ENCODE data around the gene TSFM.

Gene TSFM

DNA sequence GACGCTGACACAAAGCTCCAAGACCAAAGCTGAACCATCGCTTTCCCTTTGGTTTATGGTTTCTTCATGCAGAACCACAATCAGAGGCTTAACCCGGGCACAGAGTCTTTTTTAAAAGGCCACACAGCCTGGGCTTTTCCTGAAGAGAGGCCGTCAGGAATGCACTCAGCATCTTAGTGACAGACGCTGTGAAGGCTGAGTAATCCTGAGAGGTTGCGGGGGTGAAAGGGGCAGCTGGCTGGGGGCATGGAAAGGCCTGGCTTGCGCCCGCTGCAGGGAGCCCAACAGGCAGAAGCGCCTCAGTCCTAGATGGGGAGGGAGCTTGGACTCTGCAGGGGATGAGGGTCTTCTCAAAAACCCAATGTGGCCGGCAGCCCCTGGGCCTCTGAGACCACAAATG, 50.4 kb downstream of the TSFM start:
- no peak overlapping the region for H2AFZ ChIP-seq (ENCODE audit: low read depth, low read length)
- TF ChIP-seq, protein P1, sequence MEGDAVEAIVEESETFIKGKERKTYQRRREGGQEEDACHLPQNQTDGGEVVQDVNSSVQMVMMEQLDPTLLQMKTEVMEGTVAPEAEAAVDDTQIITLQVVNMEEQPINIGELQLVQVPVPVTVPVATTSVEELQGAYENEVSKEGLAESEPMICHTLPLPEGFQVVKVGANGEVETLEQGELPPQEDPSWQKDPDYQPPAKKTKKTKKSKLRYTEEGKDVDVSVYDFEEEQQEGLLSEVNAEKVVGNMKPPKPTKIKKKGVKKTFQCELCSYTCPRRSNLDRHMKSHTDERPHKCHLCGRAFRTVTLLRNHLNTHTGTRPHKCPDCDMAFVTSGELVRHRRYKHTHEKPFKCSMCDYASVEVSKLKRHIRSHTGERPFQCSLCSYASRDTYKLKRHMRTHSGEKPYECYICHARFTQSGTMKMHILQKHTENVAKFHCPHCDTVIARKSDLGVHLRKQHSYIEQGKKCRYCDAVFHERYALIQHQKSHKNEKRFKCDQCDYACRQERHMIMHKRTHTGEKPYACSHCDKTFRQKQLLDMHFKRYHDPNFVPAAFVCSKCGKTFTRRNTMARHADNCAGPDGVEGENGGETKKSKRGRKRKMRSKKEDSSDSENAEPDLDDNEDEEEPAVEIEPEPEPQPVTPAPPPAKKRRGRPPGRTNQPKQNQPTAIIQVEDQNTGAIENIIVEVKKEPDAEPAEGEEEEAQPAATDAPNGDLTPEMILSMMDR (IDR thresholded peaks at IDR 0.05; ENCODE audit: borderline replicate concordance, extremely low read depth, low read length, poor library complexity, severe bottlenecking), result no peak
- no peak for TF ChIP-seq EZH2 (IDR thresholded peaks at IDR 0.05; ENCODE audit: borderline replicate concordance, low read depth, low read length, severe bottlenecking)
- no peak overlapping the region for H3K4me3 ChIP-seq (ENCODE audit: low read depth in 1 of 2, low read length in 2 of 2)
- peaks cover 89% of the 10 kb centered on the region for H3K79me2 ChIP-seq (ENCODE audit: insufficient read depth, low read length)
- H3K36me3 ChIP-seq (ENCODE audit: insufficient read depth, low read length), result peaks cover 19% of the 10 kb centered on the region
- H3K9ac ChIP-seq (ENCODE audit: low read depth, low read length), result no peak overlapping the region
- no peaks in the 10 kb centered on the region for H3K9me3 ChIP-seq (ENCODE audit: insufficient read depth, low read length, severe bottlenecking)
- DNase-seq, result no peak
- H3K4me1 ChIP-seq (ENCODE audit: insufficient read depth, low read length), result peaks cover 20% of the 10 kb centered on the region
- no peak for ATAC-seq (ENCODE audit: insufficient read depth, low read depth)
- no peaks in the 10 kb centered on the region for H3K27me3 ChIP-seq (ENCODE audit: insufficient read depth, low read length, poor library complexity)
- no peak overlapping the region for H3K27ac ChIP-seq (ENCODE audit: low read length)
- H3K4me2 ChIP-seq (ENCODE audit: insufficient read depth, low read length), result no peak overlapping the region
- H4K20me1 ChIP-seq (ENCODE audit: insufficient read depth, low read length), result peaks cover 80% of the 10 kb centered on the region

DNA sequence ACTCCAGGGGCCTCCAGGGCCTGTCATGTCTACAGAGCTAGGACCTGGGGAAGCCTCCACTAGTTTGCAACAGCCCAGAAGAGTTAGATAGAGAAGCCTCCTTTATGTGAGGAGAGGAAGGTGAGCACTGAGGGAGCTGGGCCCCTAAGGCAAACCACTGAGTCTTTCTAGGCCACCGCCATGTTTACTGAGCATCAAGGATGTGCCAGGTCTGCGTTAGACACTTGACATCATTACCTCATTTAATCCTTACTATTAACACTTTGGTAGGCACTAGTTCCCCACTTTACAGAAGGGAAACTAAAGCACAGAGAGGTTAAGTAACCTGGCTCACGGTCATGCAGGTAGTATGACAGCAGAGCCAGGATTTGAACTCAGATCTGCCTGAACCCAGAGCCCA, 51.1 kb downstream of the TSFM start:
- Histone ChIP-seq H3K9me3 (ENCODE audit: insufficient read depth, low read length, severe bottlenecking) (no peaks in the 10 kb centered on the region), H3K4me1 (ENCODE audit: insufficient read depth, low read length) (peaks cover 27% of the 10 kb centered on the region), H3K9ac (ENCODE audit: low read depth, low read length) (no peak overlapping the region), H3K27ac (ENCODE audit: low read length) (peak overlapping the region; percentile 22; the same call in 1 of the 2 replicates), H3K36me3 (ENCODE audit: insufficient read depth, low read length) (peaks cover 13% of the 10 kb centered on the region), H3K27me3 (ENCODE audit: insufficient read depth, low read length, poor library complexity) (no peaks in the 10 kb centered on the region), H3K4me2 (ENCODE audit: insufficient read depth, low read length) (no peak overlapping the region), H3K4me3 (ENCODE audit: low read depth in 1 of 2, low read length in 2 of 2) (no peak overlapping the region), H2AFZ (ENCODE audit: low read depth, low read length) (no peak overlapping the region), H4K20me1 (ENCODE audit: insufficient read depth, low read length) (peaks cover 86% of the 10 kb centered on the region), H3K79me2 (ENCODE audit: insufficient read depth, low read length) (peaks cover 96% of the 10 kb centered on the region)
- DNase-seq (no peak), ATAC-seq (ENCODE audit: insufficient read depth, low read depth) (no peak)
- no peak for TF ChIP-seq EZH2 (IDR thresholded peaks at IDR 0.05; ENCODE audit: borderline replicate concordance, low read depth, low read length, severe bottlenecking)
- TF ChIP-seq, protein P1 (IDR thresholded peaks at IDR 0.05; ENCODE audit: borderline replicate concordance, extremely low read depth, low read length, poor library complexity, severe bottlenecking), result no peak

DNA sequence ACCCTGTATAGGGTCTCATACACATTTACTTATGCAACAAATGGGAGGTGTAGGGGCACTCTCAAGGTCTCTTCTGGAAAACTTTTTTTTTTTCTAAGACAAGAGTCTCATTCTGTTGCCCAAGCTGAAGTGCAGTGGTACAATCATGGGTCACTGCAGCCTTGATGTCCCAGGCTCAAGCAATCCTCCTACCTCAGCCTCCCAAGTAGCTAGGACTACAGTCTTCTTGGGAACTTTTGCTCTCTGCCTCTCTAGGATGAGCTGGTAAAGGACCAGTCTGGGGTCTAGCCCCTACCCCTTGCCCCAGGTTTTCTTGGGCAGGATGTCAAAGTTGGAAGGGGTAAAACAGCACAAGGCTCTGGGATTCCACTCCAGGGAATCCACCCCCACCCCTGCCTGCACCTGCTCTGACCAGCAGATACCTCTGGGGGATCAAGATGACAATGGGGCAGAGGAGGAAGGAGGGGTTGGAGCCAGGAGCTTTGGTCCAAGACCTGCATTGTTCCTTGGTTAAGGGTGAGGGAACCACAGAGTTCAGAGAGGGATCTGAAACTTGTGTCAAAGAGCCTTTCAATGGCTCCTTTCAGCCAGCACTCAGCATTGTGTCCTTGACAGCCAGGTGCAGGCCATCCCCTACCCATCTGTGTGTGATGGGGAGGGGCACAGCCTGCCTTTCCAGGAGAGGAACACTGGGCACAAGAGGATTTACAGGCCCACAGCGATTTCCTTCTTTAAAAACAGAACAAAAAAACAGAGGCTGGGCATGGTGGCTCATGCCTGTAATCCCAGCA, 51.7 kb downstream of the TSFM start:
- H3K27me3 ChIP-seq (ENCODE audit: insufficient read depth, low read length, poor library complexity), result no peaks in the 10 kb centered on the region
- no peak overlapping the region for H3K4me2 ChIP-seq (ENCODE audit: insufficient read depth, low read length)
- H3K79me2 ChIP-seq (ENCODE audit: insufficient read depth, low read length), result peaks cover 99% of the 10 kb centered on the region
- H3K9me3 ChIP-seq (ENCODE audit: insufficient read depth, low read length, severe bottlenecking), result no peaks in the 10 kb centered on the region
- DNase-seq (no peak), ATAC-seq (ENCODE audit: insufficient read depth, low read depth) (no peak)
- H4K20me1 ChIP-seq (ENCODE audit: insufficient read depth, low read length), result peaks cover 86% of the 10 kb centered on the region
- peaks cover 7% of the 10 kb centered on the region for H3K36me3 ChIP-seq (ENCODE audit: insufficient read depth, low read length)
- peak overlapping the region; percentile 29; the same call in 1 of the 2 replicates for H3K27ac ChIP-seq (ENCODE audit: low read length)
- H3K4me1 ChIP-seq (ENCODE audit: insufficient read depth, low read length), result peaks cover 32% of the 10 kb centered on the region
- TF ChIP-seq, protein P1 (IDR thresholded peaks at IDR 0.05; ENCODE audit: borderline replicate concordance, extremely low read depth, low read length, poor library complexity, severe bottlenecking), result no peak
- TF ChIP-seq EZH2 (IDR thresholded peaks at IDR 0.05; ENCODE audit: borderline replicate concordance, low read depth, low read length, severe bottlenecking), result no peak
- H3K4me3 ChIP-seq (ENCODE audit: low read depth in 1 of 2, low read length in 2 of 2), result no peak overlapping the region
- no peak overlapping the region for H2AFZ ChIP-seq (ENCODE audit: low read depth, low read length)
- H3K9ac ChIP-seq (ENCODE audit: low read depth, low read length), result no peak overlapping the region
